Keratinocyte (primary cell): ENCODE results near the gene HNF4A. TPM values are rescaled to one million over a fixed set of nuclear protein-coding genes. Genes with fewer than 3 reads are reported as not detected.

Source experiments
- DNase-seq: peaks from one replicate; pipeline ENCODE4 v3.0.0-alpha.2; 2011; ENCODE audit warnings: low read depth, missing footprints, low spot score
- FAIRE-seq: peaks from 2 replicates; lab custom pipeline; 2011; peaks lifted over from hg19 to GRCh38; lab: Jason Lieb, UNC
- H2AFZ ChIP-seq: 2 replicates; pipeline ENCODE4 v1.6.0; 2012; ENCODE audit warnings: low read length, control low read depth, inconsistent platforms; ENCODE audit not compliant: control insufficient read depth
- H3K27ac ChIP-seq: 2 replicates; pipeline ENCODE4 v1.5.1; 2011; ENCODE audit warnings: low read length; ENCODE audit not compliant: control insufficient read depth, insufficient read depth
- H3K27me3 ChIP-seq: 3 replicates; pipeline ENCODE4 v1.6.0; 2011; ENCODE audit warnings: low read length; ENCODE audit not compliant: control insufficient read depth, insufficient read depth; ENCODE audit errors: extremely low read depth
- H3K36me3 ChIP-seq, 2 experiments: 2 replicates in 1 of 2; 3 replicates in 1 of 2; pipeline ENCODE4 v1.5.1; 2011; ENCODE audit warnings: low read length in 2 of 2, mild to moderate bottlenecking in 1 of 2; ENCODE audit not compliant: control insufficient read depth in 2 of 2, insufficient read depth in 2 of 2; ENCODE audit errors: extremely low read depth in 1 of 2
- H3K4me1 ChIP-seq: 3 replicates; pipeline ENCODE4 v1.5.1; 2011; ENCODE audit warnings: low read length; ENCODE audit not compliant: control insufficient read depth, insufficient read depth; ENCODE audit errors: extremely low read depth
- H3K4me2 ChIP-seq: 3 replicates; pipeline ENCODE4 v1.6.0; 2011; ENCODE audit warnings: low read depth, low read length; ENCODE audit not compliant: control insufficient read depth, insufficient read depth; ENCODE audit errors: extremely low read depth
- H3K4me3 ChIP-seq, 3 experiments: fragments of 200-600 bp in 1 of 3; sonication (generic) in 1 of 3; 2 replicates in 2 of 3; 3 replicates in 1 of 3; pipeline ENCODE4 v1.5.1; 2011 to 2016; ENCODE audit warnings: low read length in 3 of 3, mild to moderate bottlenecking in 3 of 3, control low read depth in 2 of 3, inconsistent platforms in 1 of 3, low read depth in 1 of 3, mixed read lengths in 1 of 3, mixed run types in 1 of 3, moderate library complexity in 1 of 3; ENCODE audit not compliant: control insufficient read depth in 2 of 3, insufficient read depth in 2 of 3; ENCODE audit errors: extremely low read depth in 1 of 3
- H3K79me2 ChIP-seq: 2 replicates; pipeline ENCODE4 v1.6.0; 2012; ENCODE audit warnings: low read length; ENCODE audit not compliant: control insufficient read depth, insufficient read depth
- H3K9ac ChIP-seq: 3 replicates; pipeline ENCODE4 v1.6.0; 2011; ENCODE audit warnings: low read length; ENCODE audit not compliant: control insufficient read depth, insufficient read depth; ENCODE audit errors: extremely low read depth
- H3K9me1 ChIP-seq: 3 replicates; pipeline ENCODE4 v1.6.0; 2011; ENCODE audit warnings: low read length; ENCODE audit not compliant: control insufficient read depth, insufficient read depth; ENCODE audit errors: extremely low read depth
- H3K9me3 ChIP-seq: 2 replicates; pipeline ENCODE4 v1.5.1; 2012; ENCODE audit warnings: low read depth, low read length; ENCODE audit not compliant: control insufficient read depth
- H4K20me1 ChIP-seq: 3 replicates; pipeline ENCODE4 v1.6.0; 2011; ENCODE audit warnings: low read length; ENCODE audit not compliant: control insufficient read depth, insufficient read depth; ENCODE audit errors: extremely low read depth
- CTCF ChIP-seq, 3 experiments: IDR thresholded peaks in 1 of 3; conservative IDR thresholded peaks in 1 of 3; optimal IDR thresholded peaks in 1 of 3; 2 replicates in 2 of 3; 3 replicates in 1 of 3; pipeline versions ENCODE3 to v1.5.1; 2011; ENCODE audit warnings: low read length in 3 of 3, mild to moderate bottlenecking in 3 of 3, moderate library complexity in 2 of 3, control low read depth in 1 of 3, inconsistent platforms in 1 of 3; ENCODE audit not compliant: insufficient read depth in 2 of 3; ENCODE audit errors: extremely low read depth in 1 of 3
- EZH2 ChIP-seq: IDR thresholded peaks from one replicate; pipeline ENCODE4 v1.6.1; 2012; ENCODE audit warnings: inconsistent platforms, mild to moderate bottlenecking, low read length, moderate library complexity
- dilution Hi-C: fragments of 300-500 bp; cut with MboI; formaldehyde crosslinking; loops from one replicate; pipeline ENCODE4 v1.7.0; 2020; ENCODE audit warnings: low sequenced_read_pairs; ENCODE audit not compliant: extremely low pct_ligation_motif_present
- polyA plus RNA-seq, 5 experiments: library from polyadenylated mRNA; depleted of rRNA in 3 of 5; stranded (reverse) in 3 of 5; stranded (forward) in 1 of 5; unstranded in 1 of 5; fragments of >200 nt; gene quantifications; 1 replicate in 1 of 5; 2 replicates in 3 of 5; 3 replicates in 1 of 5; pipeline versions ENCODE4 v1.2.1 to v1.2.3, GENCODE V29; 2011 to 2012; ENCODE audit warnings: missing spikeins in 2 of 5, low read depth in 1 of 5, low replicate concordance in 1 of 5

The HNF4A gene
- polyA plus RNA-seq, 1 donor (not counting 4 experiments of a cell fraction or from before 2014, with no cell fraction given), result not detected

GRCh38 chr20:44459271-44459670 lies 103.8 kb downstream of the HNF4A start:
- Histone ChIP-seq H3K9ac (no peak overlapping the region), H2AFZ (no peak overlapping the region), H3K9me1 (no peaks in the 10 kb centered on the region), H3K9me3 (no peaks in the 10 kb centered on the region), H3K4me2 (no peak overlapping the region), H3K27ac (no peak overlapping the region), H3K27me3 (no peaks in the 10 kb centered on the region), H3K79me2 (no peaks in the 10 kb centered on the region), H4K20me1 (no peaks in the 10 kb centered on the region), H3K4me1 (no peaks in the 10 kb centered on the region), H3K4me3 (no peak overlapping the region), H3K36me3 (no peaks in the 10 kb centered on the region)
- dilution Hi-C loops, result no loop called here
- no peak for FAIRE-seq
- no peak for DNase-seq
- TF ChIP-seq CTCF (optimal IDR thresholded peaks at IDR 0.05 in 1 of 3, IDR thresholded peaks at IDR 0.05 in 1 of 3, conservative IDR thresholded peaks at IDR 0.05 in 1 of 3; ENCODE audit: extremely low read depth in 1 of 3, insufficient read depth in 2 of 3, low read length in 3 of 3), result no peak

- no peak overlapping the region for H3K27ac ChIP-seq
These were observed 105.3 kb downstream of the HNF4A start for GRCh38 chr20:44460795-44461141.

More at GRCh38 chr20:44460795-44461141, 105.3 kb downstream of the HNF4A start:
- TF ChIP-seq CTCF (optimal IDR thresholded peaks at IDR 0.05 in 1 of 3, IDR thresholded peaks at IDR 0.05 in 1 of 3, conservative IDR thresholded peaks at IDR 0.05 in 1 of 3; ENCODE audit: extremely low read depth in 1 of 3, insufficient read depth in 2 of 3, low read length in 3 of 3) (peak in 2 of 3 experiments; percentile 37 to 55), EZH2 (no peak)
- H3K9me3 ChIP-seq, result no peaks in the 10 kb centered on the region
- FAIRE-seq (peak; percentile 52), DNase-seq (no peak)
- peaks cover 4% of the 10 kb centered on the region for H3K4me1 ChIP-seq
- H2AFZ ChIP-seq, result no peak overlapping the region
- dilution Hi-C loops, result no loop called here
- H3K79me2 ChIP-seq, result no peaks in the 10 kb centered on the region
- no peak overlapping the region for H3K9ac ChIP-seq
- H3K9me1 ChIP-seq, result no peaks in the 10 kb centered on the region
- no peak overlapping the region for H3K4me2 ChIP-seq
- H4K20me1 ChIP-seq, result no peaks in the 10 kb centered on the region
- H3K4me3 ChIP-seq, result no peak overlapping the region
- no peaks in the 10 kb centered on the region for H3K27me3 ChIP-seq
- H3K36me3 ChIP-seq, result no peaks in the 10 kb centered on the region
